HEK293 (cell line): ENCODE data around the gene OTUD1.
A peak's percentile ranks its signal among the peaks of the same experiment; 100 is the strongest.

Source experiments
- SCRT1 ChIP-seq: fragments of 450-650 bp; formaldehyde crosslinking; IDR thresholded peaks from 2 replicates; pipeline ENCODE4 v1.5.1; 2016; ENCODE audit warnings: missing biosample characterization, missing genetic modification characterization, borderline replicate concordance
- WT1 ChIP-seq: fragments of 450-650 bp; formaldehyde crosslinking; IDR thresholded peaks from 2 replicates; pipeline ENCODE4 v1.5.1; 2016; ENCODE audit warnings: missing biosample characterization, missing genetic modification characterization
- YY2 ChIP-seq: fragments of 450-650 bp; formaldehyde crosslinking; IDR thresholded peaks from 2 replicates; pipeline ENCODE4 v1.5.1; 2016; ENCODE audit warnings: missing biosample characterization, missing genetic modification characterization
- ZEB2 ChIP-seq: fragments of 450-650 bp; formaldehyde crosslinking; IDR thresholded peaks from 2 replicates; pipeline ENCODE4 v1.5.1; 2016; ENCODE audit warnings: missing biosample characterization, missing genetic modification characterization
- ZNF184 ChIP-seq: fragments of 450-650 bp; IDR thresholded peaks from 2 replicates; pipeline ENCODE4 v1.5.1; 2018; ENCODE audit warnings: missing biosample characterization, mild to moderate bottlenecking, missing genetic modification characterization
- ZNF19 ChIP-seq: fragments of 450-650 bp; formaldehyde crosslinking; IDR thresholded peaks from 2 replicates; pipeline ENCODE4; 2016; ENCODE audit warnings: missing biosample characterization, missing genetic modification characterization, low read depth
- ZNF202 ChIP-seq: fragments of 450-650 bp; formaldehyde crosslinking; IDR thresholded peaks from 2 replicates; pipeline ENCODE4 v1.5.1; 2016; ENCODE audit warnings: missing biosample characterization, missing genetic modification characterization, borderline replicate concordance
- ZNF221 ChIP-seq: fragments of 450-650 bp; formaldehyde crosslinking; IDR thresholded peaks from 2 replicates; pipeline ENCODE4 v1.5.1; 2017; ENCODE audit warnings: missing biosample characterization, missing genetic modification characterization, borderline replicate concordance
- ZNF24 ChIP-seq: fragments of 450-650 bp; formaldehyde crosslinking; IDR thresholded peaks from 2 replicates; pipeline ENCODE4 v1.5.1; 2016; ENCODE audit warnings: missing biosample characterization, missing genetic modification characterization
- ZNF274 ChIP-seq, 2 experiments: fragments of 200-500 bp in 1 of 2; fragments of 450-650 bp in 1 of 2; sonication (Bioruptor generic) in 1 of 2; formaldehyde crosslinking in 1 of 2; IDR thresholded peaks; 2 replicates each; pipeline versions ENCODE4 v1.5.1 to v1.6.1; 2014 to 2016; ENCODE audit warnings: borderline replicate concordance in 1 of 2, inconsistent platforms in 1 of 2, low read length in 1 of 2, missing biosample characterization in 1 of 2, missing genetic modification characterization in 1 of 2
- ZNF335 ChIP-seq: fragments of 450-650 bp; formaldehyde crosslinking; conservative IDR thresholded peaks from 2 replicates; pipeline ENCODE4 v1.5.1; 2016; ENCODE audit warnings: missing biosample characterization, missing genetic modification characterization
- ZNF350 ChIP-seq: fragments of 450-650 bp; formaldehyde crosslinking; IDR thresholded peaks from 2 replicates; pipeline ENCODE4 v1.5.0; 2017; ENCODE audit warnings: missing biosample characterization, mild to moderate bottlenecking, missing genetic modification characterization
- ZNF37A ChIP-seq: fragments of 450-650 bp; IDR thresholded peaks from 2 replicates; pipeline ENCODE4 v1.5.1; 2018; ENCODE audit warnings: missing biosample characterization, missing genetic modification characterization
- ZNF48 ChIP-seq: fragments of 450-650 bp; formaldehyde crosslinking; IDR thresholded peaks from 2 replicates; pipeline ENCODE4 v1.5.1; 2016; ENCODE audit warnings: missing biosample characterization, missing genetic modification characterization
- ZNF488 ChIP-seq: fragments of 450-650 bp; formaldehyde crosslinking; IDR thresholded peaks from 2 replicates; pipeline ENCODE4 v1.5.1; 2016; ENCODE audit warnings: missing biosample characterization, missing genetic modification characterization
- ZNF501 ChIP-seq: fragments of 450-650 bp; formaldehyde crosslinking; IDR thresholded peaks from 2 replicates; pipeline ENCODE4 v1.5.1; 2016; ENCODE audit warnings: missing biosample characterization, missing genetic modification characterization
- ZNF514 ChIP-seq: fragments of 450-650 bp; formaldehyde crosslinking; IDR thresholded peaks from 2 replicates; pipeline ENCODE4 v1.5.1; 2016; ENCODE audit warnings: missing biosample characterization, missing genetic modification characterization
- ZNF521 ChIP-seq: fragments of 450-650 bp; formaldehyde crosslinking; IDR thresholded peaks from 2 replicates; pipeline ENCODE4 v1.5.1; 2017; ENCODE audit warnings: missing biosample characterization, mild to moderate bottlenecking, missing genetic modification characterization
- ZNF585B ChIP-seq: fragments of 450-650 bp; formaldehyde crosslinking; IDR thresholded peaks from 2 replicates; pipeline ENCODE4 v1.5.1; 2016; ENCODE audit warnings: missing biosample characterization, missing genetic modification characterization
- ZNF600 ChIP-seq: fragments of 450-650 bp; formaldehyde crosslinking; IDR thresholded peaks from 2 replicates; pipeline ENCODE4 v1.5.1; 2016; ENCODE audit warnings: missing biosample characterization, missing genetic modification characterization
- ZNF624 ChIP-seq: fragments of 450-650 bp; formaldehyde crosslinking; IDR thresholded peaks from 2 replicates; pipeline ENCODE4 v1.5.1; 2017; ENCODE audit warnings: missing biosample characterization, missing genetic modification characterization
- ZNF670 ChIP-seq: fragments of 450-650 bp; formaldehyde crosslinking; IDR thresholded peaks from 2 replicates; pipeline ENCODE4 v1.5.1; 2016; ENCODE audit warnings: missing biosample characterization, missing genetic modification characterization, low read depth
- ZNF677 ChIP-seq: fragments of 450-650 bp; IDR thresholded peaks from 2 replicates; pipeline ENCODE4 v1.5.0; 2018; ENCODE audit warnings: missing biosample characterization, mild to moderate bottlenecking, missing genetic modification characterization, moderate library complexity
- ZSCAN30 ChIP-seq: fragments of 450-650 bp; IDR thresholded peaks from 2 replicates; pipeline ENCODE4 v1.5.1; 2018; ENCODE audit warnings: missing biosample characterization, mild to moderate bottlenecking, missing genetic modification characterization, moderate library complexity
- ZSCAN4 ChIP-seq: fragments of 450-650 bp; formaldehyde crosslinking; IDR thresholded peaks from 2 replicates; pipeline ENCODE4 v1.5.1; 2017; ENCODE audit warnings: missing biosample characterization, missing genetic modification characterization
- TF ChIP-seq, protein P1 (sequence below): fragments of 450-650 bp; formaldehyde crosslinking; IDR thresholded peaks from 2 replicates; pipeline ENCODE4 v1.5.1; 2016; ENCODE audit warnings: missing biosample characterization, missing genetic modification characterization
- TF ChIP-seq, protein P2 (sequence below): fragments of 450-650 bp; formaldehyde crosslinking; optimal IDR thresholded peaks from 2 replicates; pipeline ENCODE3; 2016; ENCODE audit warnings: missing biosample characterization, mild to moderate bottlenecking, missing genetic modification characterization
- TF ChIP-seq, protein P3 (sequence below): fragments of 450-650 bp; formaldehyde crosslinking; IDR thresholded peaks from 2 replicates; pipeline ENCODE4 v1.5.1; 2016; ENCODE audit warnings: missing biosample characterization, missing genetic modification characterization
- TF ChIP-seq, protein P4 (sequence below): fragments of 450-650 bp; formaldehyde crosslinking; IDR thresholded peaks from 2 replicates; pipeline ENCODE4 v1.5.1; 2016; ENCODE audit warnings: missing biosample characterization, missing genetic modification characterization
- TF ChIP-seq, protein P5 (sequence below): fragments of 450-650 bp; formaldehyde crosslinking; IDR thresholded peaks from 2 replicates; pipeline ENCODE4 v1.5.1; 2016; ENCODE audit warnings: missing biosample characterization, missing genetic modification characterization

The OTUD1 gene

DNA sequence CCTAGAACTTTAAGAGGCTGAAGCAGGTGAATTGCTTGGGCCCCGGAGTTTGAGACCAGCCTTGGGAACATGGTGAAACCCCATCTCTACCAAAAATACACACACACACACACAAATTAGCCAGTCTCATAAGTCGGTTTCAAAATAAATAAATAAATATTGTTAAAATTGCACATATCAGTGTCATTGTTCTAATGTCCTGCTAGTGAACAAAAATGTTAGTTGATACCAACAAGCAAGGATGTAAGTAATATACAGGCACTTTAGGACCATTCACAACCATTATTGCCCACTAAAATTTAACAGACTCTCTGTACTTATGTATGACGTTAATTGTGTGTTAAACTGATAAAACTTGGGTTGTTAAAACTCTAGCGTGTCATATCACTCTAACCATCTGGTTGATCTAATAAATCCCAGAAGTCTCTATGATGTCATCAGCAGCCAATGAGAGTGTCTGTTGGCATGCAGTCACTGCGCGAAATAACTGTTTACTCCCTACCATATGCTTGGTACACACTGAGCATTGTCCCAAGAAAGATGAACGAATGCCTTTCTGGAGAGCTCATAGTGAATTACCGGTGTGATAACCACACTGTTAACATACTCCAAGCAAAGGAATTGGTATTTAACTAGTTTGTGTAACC lies 30.4 kb upstream of the OTUD1 start (continued):
- TF ChIP-seq ZNF585B (no peak), ZNF48 (tag by site-specific recombination) (no peak), ZNF670 (tag by site-specific recombination) (no peak), ZNF274 (IDR thresholded peaks at IDR 0.05; ENCODE audit: low read length) (no peak), ZNF274 (tag by site-specific recombination; IDR thresholded peaks at IDR 0.05; ENCODE audit: borderline replicate concordance) (no peak), ZEB2 (tag by site-specific recombination) (peak; percentile 100), ZNF184 (tag by site-specific recombination) (peak; percentile 89), ZNF624 (tag by site-specific recombination) (no peak), YY2 (tag by site-specific recombination) (no peak), ZNF202 (tag by site-specific recombination) (no peak), WT1 (tag by site-specific recombination) (peak; percentile 91), ZSCAN30 (tag by site-specific recombination) (peak; percentile 75), ZNF221 (tag by site-specific recombination) (no peak), ZNF488 (peak; percentile 81; the same call in 1 of the 2 replicates), ZNF24 (tag by site-specific recombination) (peak; percentile 99), ZSCAN4 (peak; percentile 73), ZNF19 (tag by site-specific recombination) (no peak), ZNF600 (tag by site-specific recombination) (peak; percentile 38), ZNF521 (tag by site-specific recombination) (no peak), ZNF677 (tag by site-specific recombination) (no peak), ZNF350 (tag by site-specific recombination) (no peak), ZNF501 (tag by site-specific recombination) (peak; percentile 59), ZNF514 (tag by site-specific recombination) (no peak), ZNF335 (tag by site-specific recombination) (peak; percentile 84), SCRT1 (tag by site-specific recombination) (no peak), ZNF37A (tag by site-specific recombination) (no peak)
- TF ChIP-seq, protein P1, sequence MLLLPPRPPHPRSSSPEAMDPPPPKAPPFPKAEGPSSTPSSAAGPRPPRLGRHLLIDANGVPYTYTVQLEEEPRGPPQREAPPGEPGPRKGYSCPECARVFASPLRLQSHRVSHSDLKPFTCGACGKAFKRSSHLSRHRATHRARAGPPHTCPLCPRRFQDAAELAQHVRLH (tag by site-specific recombination), result peak; percentile 94
- TF ChIP-seq, protein P2, sequence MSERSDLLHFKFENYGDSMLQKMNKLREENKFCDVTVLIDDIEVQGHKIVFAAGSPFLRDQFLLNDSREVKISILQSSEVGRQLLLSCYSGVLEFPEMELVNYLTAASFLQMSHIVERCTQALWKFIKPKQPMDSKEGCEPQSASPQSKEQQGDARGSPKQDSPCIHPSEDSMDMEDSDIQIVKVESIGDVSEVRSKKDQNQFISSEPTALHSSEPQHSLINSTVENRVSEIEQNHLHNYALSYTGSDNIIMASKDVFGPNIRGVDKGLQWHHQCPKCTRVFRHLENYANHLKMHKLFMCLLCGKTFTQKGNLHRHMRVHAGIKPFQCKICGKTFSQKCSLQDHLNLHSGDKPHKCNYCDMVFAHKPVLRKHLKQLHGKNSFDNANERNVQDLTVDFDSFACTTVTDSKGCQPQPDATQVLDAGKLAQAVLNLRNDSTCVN (tag by site-specific recombination), result no peak
- TF ChIP-seq, protein P3, sequence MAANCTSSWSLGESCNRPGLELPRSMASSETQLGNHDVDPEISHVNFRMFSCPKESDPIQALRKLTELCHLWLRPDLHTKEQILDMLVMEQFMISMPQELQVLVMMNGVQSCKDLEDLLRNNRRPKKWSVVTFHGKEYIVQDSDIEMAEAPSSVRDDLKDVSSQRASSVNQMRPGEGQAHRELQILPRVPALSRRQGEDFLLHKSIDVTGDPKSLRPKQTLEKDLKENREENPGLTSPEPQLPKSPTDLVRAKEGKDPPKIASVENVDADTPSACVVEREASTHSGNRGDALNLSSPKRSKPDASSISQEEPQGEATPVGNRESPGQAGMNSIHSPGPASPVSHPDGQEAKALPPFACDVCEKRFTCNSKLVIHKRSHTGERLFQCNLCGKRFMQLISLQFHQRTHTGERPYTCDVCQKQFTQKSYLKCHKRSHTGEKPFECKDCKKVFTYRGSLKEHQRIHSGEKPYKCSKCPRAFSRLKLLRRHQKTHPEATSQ (tag by site-specific recombination), result no peak; the same call in 1 of the 2 replicates
- TF ChIP-seq, protein P4, sequence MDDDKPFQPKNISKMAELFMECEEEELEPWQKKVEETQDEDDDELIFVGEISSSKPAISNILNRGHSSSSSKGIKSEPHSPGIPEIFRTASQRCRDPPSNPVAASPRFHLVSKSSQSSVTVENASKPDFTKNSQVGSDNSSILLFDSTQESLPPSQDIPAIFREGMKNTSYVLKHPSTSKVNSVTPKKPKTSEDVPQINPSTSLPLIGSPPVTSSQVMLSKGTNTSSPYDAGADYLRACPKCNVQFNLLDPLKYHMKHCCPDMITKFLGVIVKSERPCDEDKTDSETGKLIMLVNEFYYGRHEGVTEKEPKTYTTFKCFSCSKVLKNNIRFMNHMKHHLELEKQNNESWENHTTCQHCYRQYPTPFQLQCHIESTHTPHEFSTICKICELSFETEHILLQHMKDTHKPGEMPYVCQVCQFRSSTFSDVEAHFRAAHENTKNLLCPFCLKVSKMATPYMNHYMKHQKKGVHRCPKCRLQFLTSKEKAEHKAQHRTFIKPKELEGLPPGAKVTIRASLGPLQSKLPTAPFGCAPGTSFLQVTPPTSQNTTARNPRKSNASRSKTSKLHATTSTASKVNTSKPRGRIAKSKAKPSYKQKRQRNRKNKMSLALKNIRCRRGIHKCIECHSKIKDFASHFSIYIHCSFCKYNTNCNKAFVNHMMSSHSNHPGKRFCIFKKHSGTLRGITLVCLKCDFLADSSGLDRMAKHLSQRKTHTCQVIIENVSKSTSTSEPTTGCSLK (tag by site-specific recombination), result no peak
- TF ChIP-seq, protein P5, sequence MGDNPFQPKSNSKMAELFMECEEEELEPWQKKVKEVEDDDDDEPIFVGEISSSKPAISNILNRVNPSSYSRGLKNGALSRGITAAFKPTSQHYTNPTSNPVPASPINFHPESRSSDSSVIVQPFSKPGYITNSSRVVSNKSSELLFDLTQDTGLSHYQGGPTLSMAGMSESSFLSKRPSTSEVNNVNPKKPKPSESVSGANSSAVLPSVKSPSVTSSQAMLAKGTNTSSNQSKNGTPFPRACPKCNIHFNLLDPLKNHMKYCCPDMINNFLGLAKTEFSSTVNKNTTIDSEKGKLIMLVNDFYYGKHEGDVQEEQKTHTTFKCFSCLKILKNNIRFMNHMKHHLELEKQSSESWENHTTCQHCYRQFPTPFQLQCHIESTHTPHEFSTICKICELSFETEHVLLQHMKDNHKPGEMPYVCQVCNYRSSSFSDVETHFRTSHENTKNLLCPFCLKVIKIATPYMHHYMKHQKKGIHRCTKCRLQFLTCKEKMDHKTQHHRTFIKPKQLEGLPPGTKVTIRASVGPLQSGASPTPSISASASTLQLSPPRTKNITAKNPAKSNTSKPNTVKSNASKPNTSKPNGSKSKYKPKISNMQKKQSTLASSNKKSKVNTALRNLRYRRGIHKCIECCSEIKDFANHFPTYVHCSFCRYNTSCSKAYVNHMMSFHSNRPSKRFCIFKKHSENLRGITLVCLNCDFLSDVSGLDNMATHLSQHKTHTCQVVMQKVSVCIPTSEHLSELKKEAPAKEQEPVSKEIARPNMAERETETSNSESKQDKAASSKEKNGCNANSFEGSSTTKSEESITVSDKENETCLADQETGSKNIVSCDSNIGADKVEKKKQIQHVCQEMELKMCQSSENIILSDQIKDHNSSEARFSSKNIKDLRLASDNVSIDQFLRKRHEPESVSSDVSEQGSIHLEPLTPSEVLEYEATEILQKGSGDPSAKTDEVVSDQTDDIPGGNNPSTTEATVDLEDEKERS (tag by site-specific recombination), result 0 out of 2 replicates have a peak, but pooled peaks have one; percentile 8
